Measurements from ENCODE around the gene ACTL10.

- TF ChIP-seq POLR2A (IDR thresholded peaks at IDR 0.05; ENCODE audit: low read depth, low read length) (no peak), POLR2AphosphoS5 (IDR thresholded peaks at IDR 0.05; ENCODE audit: low read depth, low read length) (no peak)
Measured at GRCh38 chr20:33647603-33648395, 18.9 kb upstream of the ACTL10 start.

Data from GM12891 (cell line).